ENCODE results near the gene MANEA. TPM values are rescaled to one million over a fixed set of nuclear protein-coding genes. Genes with fewer than 3 reads are reported as not detected.

MANEA gene
- total RNA-seq, 1 experiment from 2014 or later = 8.3 TPM

DNA sequence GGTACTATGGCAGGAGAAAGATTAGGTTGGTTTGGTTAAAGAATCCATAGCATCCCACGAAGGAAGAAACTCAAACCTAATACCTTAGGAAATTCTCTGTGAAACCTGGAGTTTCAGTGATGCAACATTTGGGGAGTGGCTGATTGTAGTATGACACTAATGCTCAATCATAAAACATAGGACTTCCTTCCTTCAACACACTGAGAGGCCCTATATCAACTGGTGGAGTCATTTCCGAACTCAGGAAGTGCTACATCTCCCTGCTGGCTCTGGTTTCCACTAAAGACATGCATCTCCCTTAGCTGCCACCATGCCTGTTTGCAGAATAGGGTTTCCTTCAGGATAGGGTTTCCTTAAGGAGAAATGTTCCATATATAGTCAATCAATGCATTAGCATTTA, 5.2 kb upstream of the MANEA start:
- peaks cover 29 to 30% of the 10 kb centered on the region in 2 experiments for H3K4me1 Mint-ChIP-seq

More for the DNA sequence above, 5.2 kb upstream of the MANEA start:
- H4K5ac ChIP-seq (ENCODE audit: insufficient read length, low read depth, low read length) = no peak overlapping the region
- no peaks in the 10 kb centered on the region for H3K27me3 ChIP-seq (ENCODE audit: insufficient read depth, low read length)
- no peak overlapping the region for H3K9ac ChIP-seq (ENCODE audit: extremely low read depth, insufficient read length, low read length)
- peaks cover 2% of the 10 kb centered on the region for H3K23me2 ChIP-seq (ENCODE audit: insufficient read length, low read depth, low read length, poor library complexity, severe bottlenecking)
- no peak overlapping the region for H2BK20ac ChIP-seq (ENCODE audit: low read depth, low read length, poor library complexity, severe bottlenecking)
- H3K4me3 Mint-ChIP-seq = no peak overlapping the region
- H4K8ac ChIP-seq (replicated peaks; ENCODE audit: insufficient read length, low read depth, low read length) = no peak overlapping the region
- TF ChIP-seq, protein P1, sequence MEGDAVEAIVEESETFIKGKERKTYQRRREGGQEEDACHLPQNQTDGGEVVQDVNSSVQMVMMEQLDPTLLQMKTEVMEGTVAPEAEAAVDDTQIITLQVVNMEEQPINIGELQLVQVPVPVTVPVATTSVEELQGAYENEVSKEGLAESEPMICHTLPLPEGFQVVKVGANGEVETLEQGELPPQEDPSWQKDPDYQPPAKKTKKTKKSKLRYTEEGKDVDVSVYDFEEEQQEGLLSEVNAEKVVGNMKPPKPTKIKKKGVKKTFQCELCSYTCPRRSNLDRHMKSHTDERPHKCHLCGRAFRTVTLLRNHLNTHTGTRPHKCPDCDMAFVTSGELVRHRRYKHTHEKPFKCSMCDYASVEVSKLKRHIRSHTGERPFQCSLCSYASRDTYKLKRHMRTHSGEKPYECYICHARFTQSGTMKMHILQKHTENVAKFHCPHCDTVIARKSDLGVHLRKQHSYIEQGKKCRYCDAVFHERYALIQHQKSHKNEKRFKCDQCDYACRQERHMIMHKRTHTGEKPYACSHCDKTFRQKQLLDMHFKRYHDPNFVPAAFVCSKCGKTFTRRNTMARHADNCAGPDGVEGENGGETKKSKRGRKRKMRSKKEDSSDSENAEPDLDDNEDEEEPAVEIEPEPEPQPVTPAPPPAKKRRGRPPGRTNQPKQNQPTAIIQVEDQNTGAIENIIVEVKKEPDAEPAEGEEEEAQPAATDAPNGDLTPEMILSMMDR (conservative IDR thresholded peaks at IDR 0.05) = no peak
- no peaks in the 10 kb centered on the region for H3K9me3 ChIP-seq (ENCODE audit: control insufficient read depth, low read depth, low read length)
- H4K91ac ChIP-seq (ENCODE audit: insufficient read length, low read depth, low read length) = no peak overlapping the region
- no peak overlapping the region for H3K4ac ChIP-seq (ENCODE audit: low read depth, low read length)
- H3K56ac ChIP-seq (ENCODE audit: insufficient read length, low read depth, low read length) = no peak overlapping the region
- no peak overlapping the region for H3K23ac ChIP-seq (ENCODE audit: insufficient read length, low read depth, low read length)
- no peak overlapping the region for H3K4me2 ChIP-seq (ENCODE audit: insufficient read depth, insufficient read length, low read length)
- no peak overlapping the region for H3K18ac ChIP-seq (ENCODE audit: insufficient read length, low read depth, low read length)
- no peak overlapping the region for H3T11ph ChIP-seq (ENCODE audit: low read length)
- H3K27ac ChIP-seq (ENCODE audit: insufficient read length, low read depth, low read length) = no peak overlapping the region
- H3K4me1 ChIP-seq (ENCODE audit: insufficient read depth, low read length) = peaks cover 4% of the 10 kb centered on the region; the same call in 1 of the 2 replicates
- H2AFZ ChIP-seq (ENCODE audit: low read length) = no peak overlapping the region
- H3K79me1 ChIP-seq (ENCODE audit: insufficient read depth, low read depth, low read length, poor library complexity, severe bottlenecking) = no peaks in the 10 kb centered on the region
- H3K14ac ChIP-seq (ENCODE audit: insufficient read depth, low read length) = no peak overlapping the region
- H2BK120ac ChIP-seq (ENCODE audit: low read depth, low read length, poor library complexity, severe bottlenecking) = no peak overlapping the region
- no peaks in the 10 kb centered on the region for H3K27me3 Mint-ChIP-seq (ENCODE audit: low read depth)
- no CpG with 5 or more reads among the region's 2 CpGs for WGBS (ENCODE audit: extremely low coverage, insufficient read length, low lambda C conversion rate)
- H4K20me1 ChIP-seq (ENCODE audit: control insufficient read depth, insufficient read depth, insufficient read length) = no peaks in the 10 kb centered on the region
- 0 out of 7 replicates have a peak overlapping the region, but pooled peaks of 1 of the 3 experiments have one; percentile 56 for H3K27ac Mint-ChIP-seq
- no peak for DNase-seq
- H3K79me2 ChIP-seq (ENCODE audit: insufficient read depth, low read length) = no peaks in the 10 kb centered on the region
- no peaks in the 10 kb centered on the region for H3K9me3 Mint-ChIP-seq
- H3K36me3 Mint-ChIP-seq (ENCODE audit: insufficient read depth in 1 of 3, low read depth in 3 of 3) = no peaks in the 10 kb centered on the region
- H2AK5ac ChIP-seq (ENCODE audit: insufficient read length, low read length) = no peak overlapping the region
- H2BK5ac ChIP-seq (ENCODE audit: insufficient read length, low read length) = no peak overlapping the region
- no peak overlapping the region for H2BK12ac ChIP-seq (ENCODE audit: insufficient read length, low read depth, low read length)
- no peak overlapping the region for H2BK15ac ChIP-seq (ENCODE audit: low read depth, low read length)
